GM21717 (cell line): ENCODE data around the gene RAD51B.

Experiments used
- ATAC-seq: cut with Tn5 transposase; IDR thresholded peaks from one replicate; pipeline ENCODE4 v1.9.1; 2021; ENCODE audit warnings: mild to moderate bottlenecking, moderate library complexity; ENCODE audit not compliant: unreplicated experiment

Gene RAD51B

GRCh38 chr14:68492381-68493151 lies 673.0 kb downstream of the RAD51B start:
- no peak for ATAC-seq

- ATAC-seq = no peak
Measured at GRCh38 chr14:68493152-68493911, 673.8 kb downstream of the RAD51B start.

GRCh38 chr14:68495101-68496039 lies 675.8 kb downstream of the RAD51B start:
- ATAC-seq = no peak

GRCh38 chr14:68497011-68497410 lies 677.4 kb downstream of the RAD51B start:
- ATAC-seq = no peak

- no peak for ATAC-seq
Measured at GRCh38 chr14:68499451-68499850, 679.9 kb downstream of the RAD51B start.

GRCh38 chr14:68501171-68501570 lies 681.6 kb downstream of the RAD51B start:
- no peak for ATAC-seq

GRCh38 chr14:68501614-68502052 lies 682.1 kb downstream of the RAD51B start:
- ATAC-seq = no peak

- ATAC-seq = no peak
Measured at GRCh38 chr14:68502230-68502629, 682.7 kb downstream of the RAD51B start.

- ATAC-seq = no peak
Measured at GRCh38 chr14:68503186-68503825, 683.7 kb downstream of the RAD51B start.

GRCh38 chr14:68504861-68505260 lies 685.3 kb downstream of the RAD51B start:
- no peak for ATAC-seq

GRCh38 chr14:68506021-68506644 lies 686.6 kb downstream of the RAD51B start:
- ATAC-seq = no peak

- ATAC-seq = no peak
Measured at GRCh38 chr14:68506645-68507419, 687.3 kb downstream of the RAD51B start.

- ATAC-seq = no peak
Measured at GRCh38 chr14:68507544-68508081, 688.0 kb downstream of the RAD51B start.

GRCh38 chr14:68508581-68508980 lies 689.0 kb downstream of the RAD51B start:
- no peak for ATAC-seq

- ATAC-seq = no peak
Measured at GRCh38 chr14:68509188-68509983, 689.8 kb downstream of the RAD51B start.

GRCh38 chr14:68510201-68511128 lies 690.9 kb downstream of the RAD51B start:
- ATAC-seq = no peak
